Motor neuron (in vitro differentiated cells): ENCODE measurements around the gene SLC17A5. TPM values are rescaled to one million over a fixed set of nuclear protein-coding genes. Genes with fewer than 3 reads are reported as not detected.
"Not testable (repeated sequence)": the region's sequence is repeated elsewhere in the genome, so short reads cannot be mapped to it uniquely, and the experiment has no call there.

Source experiments
- ATAC-seq, 8 experiments: fragments of 200-7000 bp; cut with Tn5 transposase; replicated peaks in 6 of 8; 2 replicates each; pipeline ENCODE4 v1.8.0; 2021; ENCODE audit warnings: mild to moderate bottlenecking in 8 of 8, moderate library complexity in 8 of 8
- H3K27ac ChIP-seq, 2 donors: fragments of 250-450 bp; sonication (Bioruptor Pico); 2 replicates each; pipeline ENCODE4 v1.9.0; 2021; ENCODE audit warnings: antibody characterized with exemption in 2 of 2, mild to moderate bottlenecking in 2 of 2, moderate library complexity in 1 of 2
- H3K4me1 ChIP-seq, 2 donors: fragments of 250-450 bp; sonication (Bioruptor Pico); replicated peaks in 1 of 2; 2 replicates each; pipeline ENCODE4 v1.6.1; 2021; ENCODE audit warnings: antibody characterized with exemption in 2 of 2, mild to moderate bottlenecking in 2 of 2, moderate library complexity in 1 of 2
- H3K4me3 ChIP-seq, 5 donors: fragments of 250-450 bp; sonication (Bioruptor Pico); 2 replicates each; pipeline ENCODE4 v1.9.0; 2021; ENCODE audit warnings: antibody characterized with exemption in 5 of 5, mild to moderate bottlenecking in 5 of 5, moderate library complexity in 4 of 5
- WGBS, 10 experiments: fragments of 450-650 bp; shearing (Covaris generic); methylation state at CpG; one replicate each; pipeline ENCODE4 v1.0.0; 2022; 5-methylcytosine and 5-hydroxymethylcytosine counted together
- in situ Hi-C, 9 experiments: fragments of 400-800 bp; cut with MboI; loops; one replicate each; pipeline ENCODE4 v1.15.0; 2021; ENCODE audit warnings: low sequenced_read_pairs in 9 of 9, low pct_unique_long_range_greater_than_20kb in 2 of 9; ENCODE audit not compliant: unreplicated experiment in 9 of 9
- total RNA-seq, 8 experiments: library from RNA; unstranded; fragments of 300-600 nt; gene quantifications; 2 replicates each; pipeline versions ENCODE4 v1.2.3 to v1.2.4, GENCODE V29; 2022

SLC17A5 gene
- total RNA-seq, 8 experiments from 2014 or later, result 6.8 to 26.2 (median 15.2) TPM

- no peak overlapping the region for H3K27ac ChIP-seq
- no peak overlapping the region for H3K4me3 ChIP-seq
- H3K4me1 ChIP-seq, result no peaks in the 10 kb centered on the region
- WGBS, 10 experiments, result 40 to 100% (median 100%) methylated on average over 1 to 3 of the region's 5 CpGs; no CpG with 5 or more reads in 2 of the 10 experiments
- no peak for ATAC-seq
- in situ Hi-C loops, result loop anchor here in 1 of 9 experiments (25.0 kb wide), 1 partner anchor 120 kb away; the partner anchor contains the start of gene EEF1A1
Observed at GRCh38 chr6:73631849-73632248, 21.9 kb downstream of the SLC17A5 start.

- no peak overlapping the region for H3K4me3 ChIP-seq
- H3K4me1 ChIP-seq, result no peaks in the 10 kb centered on the region
- H3K27ac ChIP-seq, result no peak overlapping the region
- in situ Hi-C loops, result loop anchor here in 1 of 9 experiments (25.0 kb wide), 1 partner anchor 118 kb away; the partner anchor contains the start of gene EEF1A1
- 79 to 100% (median 94%) methylated on average over 1 to 4 of the region's 4 CpGs; no CpG with 5 or more reads in 3 of the 10 experiments for WGBS, 10 experiments
- ATAC-seq, result no peak
Observed at GRCh38 chr6:73630401-73630800, 23.4 kb downstream of the SLC17A5 start.

GRCh38 chr6:73624896-73625295, 28.9 kb downstream of the SLC17A5 start:
- in situ Hi-C loops, result loop anchor here in 5 of 9 experiments (25.0 kb wide), 1 partner anchor 113 kb away; the partner anchor contains the start of gene EEF1A1 (in 5 of the 5)
- Histone ChIP-seq H3K4me3 (no peak overlapping the region), H3K27ac (no peak overlapping the region), H3K4me1 (no peaks in the 10 kb centered on the region)
- 83 to 100% (median 100%) methylated on average over 1 to 4 of the region's 4 CpGs for WGBS, 10 experiments
- ATAC-seq, result no peak

GRCh38 chr6:73623480-73623879, 30.3 kb downstream of the SLC17A5 start:
- H3K27ac ChIP-seq, ATAC-seq, H3K4me1 ChIP-seq, H3K4me3 ChIP-seq: not testable (repeated sequence)
- in situ Hi-C loops, result loop anchor here in 4 of 9 experiments (25.0 kb wide), 1 partner anchor 111 kb away; the partner anchor contains the start of gene EEF1A1 (in 4 of the 4)
- 83 to 100% (median 99%) methylated on average over 1 to 8 of the region's 8 CpGs for WGBS, 10 experiments

- not testable (repeated sequence) for ATAC-seq, H3K4me3 ChIP-seq, H3K4me1 ChIP-seq, H3K27ac ChIP-seq
- WGBS, 10 experiments, result 82 to 100% (median 92%) methylated on average over 3 to 8 of the region's 8 CpGs
- in situ Hi-C loops, result loop anchor here in 4 of 9 experiments (25.0 kb wide), 1 partner anchor 106 kb away; the partner anchor contains the start of gene EEF1A1 (in 4 of the 4)
Observed at GRCh38 chr6:73618082-73618481, 35.7 kb downstream of the SLC17A5 start.

- no peaks in the 10 kb centered on the region for H3K4me1 ChIP-seq
- no peak overlapping the region for H3K4me3 ChIP-seq
- in situ Hi-C loops, result loop anchor here in 4 of 9 experiments (25.0 kb wide), 1 partner anchor 103 kb away; the partner anchor contains the start of gene EEF1A1 (in 4 of the 4)
- no peak overlapping the region for H3K27ac ChIP-seq
- 43 to 100% (median 81%) methylated on average over 1 to 6 of the region's 6 CpGs; no CpG with 5 or more reads in 2 of the 10 experiments for WGBS, 10 experiments
- ATAC-seq, result no peak
Observed at GRCh38 chr6:73614802-73615201, 39.0 kb downstream of the SLC17A5 start.

- Histone ChIP-seq H3K27ac (no peak overlapping the region), H3K4me1 (no peaks in the 10 kb centered on the region), H3K4me3 (no peak overlapping the region)
- 0 to 97% (median 74%) methylated on average over 1 to 6 of the region's 6 CpGs; no CpG with 5 or more reads in 2 of the 10 experiments for WGBS, 10 experiments
- in situ Hi-C loops, result loop anchor here in 4 of 9 experiments (25.0 kb wide), 1 partner anchor 102 kb away; the partner anchor contains the start of gene EEF1A1 (in 4 of the 4)
- ATAC-seq, result no peak
Observed at GRCh38 chr6:73613806-73614536, 39.8 kb downstream of the SLC17A5 start.

GRCh38 chr6:73612611-73613010, 41.2 kb downstream of the SLC17A5 start:
- in situ Hi-C loops, result loop anchor here in 4 of 9 experiments (25.0 kb wide), 1 partner anchor 100 kb away; the partner anchor contains the start of gene EEF1A1 (in 4 of the 4)
- H3K27ac ChIP-seq, result no peak overlapping the region
- H3K4me3 ChIP-seq, result no peak overlapping the region
- 28 to 100% (median 79%) methylated on average over 1 to 3 of the region's 3 CpGs; no CpG with 5 or more reads in 2 of the 10 experiments for WGBS, 10 experiments
- H3K4me1 ChIP-seq, result no peaks in the 10 kb centered on the region
- ATAC-seq, result no peak

GRCh38 chr6:73610444-73611275, 43.1 kb downstream of the SLC17A5 start:
- in situ Hi-C loops, result loop anchor here in 4 of 9 experiments (25.0 kb wide), 1 partner anchor 98 kb away; the partner anchor contains the start of gene EEF1A1 (in 4 of the 4)
- Histone ChIP-seq H3K4me3 (no peak overlapping the region), H3K27ac (no peak overlapping the region), H3K4me1 (no peaks in the 10 kb centered on the region)
- peak in 3 of 8 experiments; percentile 55 to 69 (median 63) for ATAC-seq
- WGBS, 10 experiments, result 0 to 100% (median 75%) methylated on average over 1 to 5 of the region's 6 CpGs

- Histone ChIP-seq H3K4me1 (no peaks in the 10 kb centered on the region), H3K4me3 (no peak overlapping the region), H3K27ac (no peak overlapping the region)
- in situ Hi-C loops, result loop anchor here in 4 of 9 experiments (25.0 kb wide), 1 partner anchor 96 kb away; the partner anchor contains the start of gene EEF1A1 (in 4 of the 4)
- ATAC-seq, result no peak
- WGBS, 10 experiments, result 80 to 100% (median 93%) methylated on average over 1 to 3 of the region's 4 CpGs; no CpG with 5 or more reads in 3 of the 10 experiments
Observed at GRCh38 chr6:73608761-73609160, 45.0 kb downstream of the SLC17A5 start.

GRCh38 chr6:73606428-73606827, 47.4 kb downstream of the SLC17A5 start:
- Histone ChIP-seq H3K4me1 (no peaks in the 10 kb centered on the region), H3K4me3 (no peak overlapping the region), H3K27ac (no peak overlapping the region)
- WGBS, 10 experiments, result 38 to 100% (median 88%) methylated on average over 1 to 2 of the region's 2 CpGs; no CpG with 5 or more reads in 3 of the 10 experiments
- no peak for ATAC-seq
- in situ Hi-C loops, result loop anchor here in 4 of 9 experiments (25.0 kb wide), 1 partner anchor 94 kb away; the partner anchor contains the start of gene EEF1A1 (in 4 of the 4)

- 85 to 100% (median 98%) methylated on average over 1 to 5 of the region's 5 CpGs; no CpG with 5 or more reads in 2 of the 10 experiments for WGBS, 10 experiments
- Histone ChIP-seq H3K27ac (no peak overlapping the region), H3K4me3 (no peak overlapping the region), H3K4me1 (no peaks in the 10 kb centered on the region)
- in situ Hi-C loops, result loop anchor here in 4 of 9 experiments (25.0 kb wide), 1 partner anchor 92 kb away; the partner anchor contains the start of gene EEF1A1 (in 4 of the 4)
- ATAC-seq, result no peak
Observed at GRCh38 chr6:73604461-73604860, 49.3 kb downstream of the SLC17A5 start.
